HG03378 (cell line): ENCODE results near the gene GARNL3.

Experiments
- ATAC-seq: cut with Tn5 transposase; IDR thresholded peaks from one replicate; pipeline ENCODE4 v1.9.1; 2021; ENCODE audit warnings: mild to moderate bottlenecking, moderate library complexity; ENCODE audit not compliant: unreplicated experiment

The GARNL3 gene

GRCh38 chr9:127233989-127234388, 30.6 kb upstream of the GARNL3 start:
- no peak for ATAC-seq

- no peak for ATAC-seq
These were observed 26.8 kb upstream of the GARNL3 start for GRCh38 chr9:127237801-127238200.

- ATAC-seq, result no peak
These were observed 23.2 kb upstream of the GARNL3 start for GRCh38 chr9:127241354-127241753.

GRCh38 chr9:127244609-127245601, 19.7 kb upstream of the GARNL3 start:
- ATAC-seq, result peak; percentile 96

GRCh38 chr9:127245637-127246164, 18.9 kb upstream of the GARNL3 start:
- no peak for ATAC-seq

- ATAC-seq, result no peak
These were observed 16.3 kb upstream of the GARNL3 start for GRCh38 chr9:127248241-127248640.

GRCh38 chr9:127249877-127250276, 14.7 kb upstream of the GARNL3 start:
- no peak for ATAC-seq

- ATAC-seq, result no peak
These were observed 13.6 kb upstream of the GARNL3 start for GRCh38 chr9:127250896-127251391.

- no peak for ATAC-seq
These were observed 11.9 kb upstream of the GARNL3 start for GRCh38 chr9:127252410-127253318.

GRCh38 chr9:127253446-127253845, 11.1 kb upstream of the GARNL3 start:
- no peak for ATAC-seq

GRCh38 chr9:127255692-127256091, 8.9 kb upstream of the GARNL3 start:
- ATAC-seq, result no peak

GRCh38 chr9:127256324-127256723, 8.2 kb upstream of the GARNL3 start:
- no peak for ATAC-seq

- no peak for ATAC-seq
These were observed 5.7 kb upstream of the GARNL3 start for GRCh38 chr9:127258606-127259471.

GRCh38 chr9:127262602-127263001, 2.0 kb upstream of the GARNL3 start:
- ATAC-seq, result no peak

GRCh38 chr9:127263237-127263636, 1.3 kb upstream of the GARNL3 start:
- ATAC-seq, result no peak

GRCh38 chr9:127263664-127264063, 910 bp upstream of the GARNL3 start:
- no peak for ATAC-seq

- no peak for ATAC-seq
These were observed 3.4 kb downstream of the GARNL3 start for GRCh38 chr9:127267793-127268525.

GRCh38 chr9:127269449-127269848, 4.9 kb downstream of the GARNL3 start:
- ATAC-seq, result no peak

GRCh38 chr9:127273326-127273725, 8.8 kb downstream of the GARNL3 start:
- ATAC-seq, result no peak
